Neural progenitor cell (in vitro differentiated cells): ENCODE measurements around the gene STX1B. TPM values are rescaled to one million over a fixed set of nuclear protein-coding genes. Genes with fewer than 3 reads are reported as not detected.

Experiments
- DNase-seq: peaks from one replicate; pipeline ENCODE4 v3.0.0-alpha.2; 2016; ENCODE audit warnings: low spot score
- H2AFZ ChIP-seq: fragments of 200-600 bp; sonication (generic); replicated peaks from 2 replicates; pipeline ENCODE4 v1.6.1; 2016; ENCODE audit warnings: antibody characterized with exemption
- H3F3A ChIP-seq: fragments of 200-600 bp; sonication (generic); 2 replicates; pipeline ENCODE4 v1.6.1; 2016; ENCODE audit warnings: antibody characterized with exemption, low read depth
- H3K27ac ChIP-seq: fragments of 200-600 bp; sonication (generic); 2 replicates; pipeline ENCODE4 v1.5.1; 2016; ENCODE audit warnings: mild to moderate bottlenecking
- H3K27me3 ChIP-seq: fragments of 200-600 bp; sonication (generic); 2 replicates; pipeline ENCODE4 v1.6.1; 2016; ENCODE audit warnings: mild to moderate bottlenecking, moderate library complexity
- H3K36me3 ChIP-seq: fragments of 200-600 bp; sonication (generic); 2 replicates; pipeline ENCODE4 v1.5.1; 2016
- H3K4me1 ChIP-seq: fragments of 200-600 bp; sonication (generic); 2 replicates; pipeline ENCODE4 v1.6.1; 2016; ENCODE audit warnings: mixed run types
- H3K4me2 ChIP-seq: fragments of 200-600 bp; sonication (generic); 2 replicates; pipeline ENCODE4 v1.6.1; 2016
- H3K4me3 ChIP-seq: fragments of 200-600 bp; sonication (generic); 2 replicates; pipeline ENCODE4 v1.5.1; 2016
- H3K79me2 ChIP-seq: fragments of 200-600 bp; sonication (generic); 2 replicates; pipeline ENCODE4 v1.6.1; 2016; ENCODE audit warnings: low read depth
- H3K9ac ChIP-seq: fragments of 200-600 bp; sonication (generic); 2 replicates; pipeline ENCODE4 v1.6.1; 2016
- H3K9me3 ChIP-seq: fragments of 200-600 bp; sonication (generic); 2 replicates; pipeline ENCODE4 v1.5.1; 2016; ENCODE audit warnings: low read depth
- H4K20me1 ChIP-seq: fragments of 200-600 bp; sonication (generic); 2 replicates; pipeline ENCODE4 v1.6.1; 2016; ENCODE audit warnings: low read depth
- H3K27ac Mint-ChIP-seq: 3 replicates; pipeline ENCODE4 v1.8.0; 2021; ENCODE audit warnings: mixed read lengths
- H3K27me3 Mint-ChIP-seq: 2 replicates; pipeline ENCODE4 v1.8.0; 2022; ENCODE audit warnings: low read depth, mild to moderate bottlenecking, inconsistent platforms, moderate library complexity, mixed read lengths; ENCODE audit not compliant: insufficient read depth
- H3K36me3 Mint-ChIP-seq: 3 replicates; pipeline ENCODE4 v1.8.0; 2021; ENCODE audit warnings: mixed read lengths
- H3K4me1 Mint-ChIP-seq: 3 replicates; pipeline ENCODE4 v1.8.0; 2021; ENCODE audit warnings: mixed read lengths
- H3K4me3 Mint-ChIP-seq: 3 replicates; pipeline ENCODE4 v1.8.0; 2021; ENCODE audit warnings: mild to moderate bottlenecking, moderate library complexity, mixed read lengths
- H3K9me3 Mint-ChIP-seq: 3 replicates; pipeline ENCODE4 v1.8.0; 2020; ENCODE audit warnings: mixed read lengths
- EZH2 ChIP-seq: fragments of 200-600 bp; sonication (generic); IDR thresholded peaks from 2 replicates; pipeline ENCODE4 v1.6.1; 2017; ENCODE audit warnings: antibody characterized with exemption, mild to moderate bottlenecking, moderate library complexity
- EZH2phosphoT487 ChIP-seq: fragments of 200-600 bp; sonication (generic); IDR thresholded peaks from 2 replicates; pipeline ENCODE4 v1.6.1; 2017; ENCODE audit warnings: antibody characterized with exemption
- total RNA-seq: library from RNA; depleted of rRNA; stranded (reverse); fragments of >200 nt; gene quantifications from 2 replicates; pipeline ENCODE4 v1.2.3, GENCODE V29; 2015; ENCODE audit warnings: low replicate concordance
- TF ChIP-seq, protein P1 (sequence below): fragments of 200-600 bp; sonication (generic); IDR thresholded peaks from 2 replicates; pipeline ENCODE4 v1.5.1; 2017; ENCODE audit warnings: antibody characterized with exemption, mild to moderate bottlenecking

Gene STX1B
- total RNA-seq, 1 donor from 2014 or later: 7.3 TPM

DNA sequence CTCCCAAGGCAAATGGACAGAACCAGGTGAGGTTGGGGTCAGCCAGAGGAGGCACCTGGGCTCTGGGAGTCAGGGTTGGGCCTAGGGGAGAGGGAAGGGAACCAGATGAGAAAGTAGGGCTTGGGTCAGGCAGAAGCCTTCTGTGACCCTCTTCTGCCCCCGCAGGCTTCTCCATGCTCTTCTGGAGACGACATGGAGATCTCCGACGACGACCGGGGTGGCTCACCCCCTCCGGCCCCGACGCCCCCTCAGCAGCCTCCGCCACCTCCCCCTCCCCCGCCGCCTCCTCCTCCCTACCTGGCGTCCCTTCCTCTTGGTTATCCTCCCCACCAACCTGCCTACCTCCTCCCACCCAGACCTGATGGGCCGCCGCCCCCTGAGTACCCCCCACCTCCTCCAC lies 45.0 kb downstream of the STX1B start:
- H4K20me1 ChIP-seq: peaks cover 7% of the 10 kb centered on the region
- no peak overlapping the region for H3K4me3 Mint-ChIP-seq
- no peak overlapping the region for H3K4me3 ChIP-seq
- H3K4me1 Mint-ChIP-seq: no peaks in the 10 kb centered on the region
- H3K9ac ChIP-seq: no peak overlapping the region
- H3K79me2 ChIP-seq: peaks cover under 1% of the 10 kb centered on the region
- H3K9me3 ChIP-seq: no peaks in the 10 kb centered on the region
- TF ChIP-seq EZH2phosphoT487: no peak
- H3K27ac ChIP-seq: no peak overlapping the region
- no peak overlapping the region for H2AFZ ChIP-seq
- no peaks in the 10 kb centered on the region for H3F3A ChIP-seq
- peaks cover 38% of the 10 kb centered on the region for H3K36me3 Mint-ChIP-seq
- no peak overlapping the region for H3K4me2 ChIP-seq
- H3K27me3 ChIP-seq: no peaks in the 10 kb centered on the region
- no peak overlapping the region for H3K27ac Mint-ChIP-seq
- peaks cover 5% of the 10 kb centered on the region for H3K36me3 ChIP-seq
- DNase-seq: no peak
- no peaks in the 10 kb centered on the region for H3K9me3 Mint-ChIP-seq
- H3K4me1 ChIP-seq: no peaks in the 10 kb centered on the region
- peaks cover 7% of the 10 kb centered on the region for H3K27me3 Mint-ChIP-seq

DNA sequence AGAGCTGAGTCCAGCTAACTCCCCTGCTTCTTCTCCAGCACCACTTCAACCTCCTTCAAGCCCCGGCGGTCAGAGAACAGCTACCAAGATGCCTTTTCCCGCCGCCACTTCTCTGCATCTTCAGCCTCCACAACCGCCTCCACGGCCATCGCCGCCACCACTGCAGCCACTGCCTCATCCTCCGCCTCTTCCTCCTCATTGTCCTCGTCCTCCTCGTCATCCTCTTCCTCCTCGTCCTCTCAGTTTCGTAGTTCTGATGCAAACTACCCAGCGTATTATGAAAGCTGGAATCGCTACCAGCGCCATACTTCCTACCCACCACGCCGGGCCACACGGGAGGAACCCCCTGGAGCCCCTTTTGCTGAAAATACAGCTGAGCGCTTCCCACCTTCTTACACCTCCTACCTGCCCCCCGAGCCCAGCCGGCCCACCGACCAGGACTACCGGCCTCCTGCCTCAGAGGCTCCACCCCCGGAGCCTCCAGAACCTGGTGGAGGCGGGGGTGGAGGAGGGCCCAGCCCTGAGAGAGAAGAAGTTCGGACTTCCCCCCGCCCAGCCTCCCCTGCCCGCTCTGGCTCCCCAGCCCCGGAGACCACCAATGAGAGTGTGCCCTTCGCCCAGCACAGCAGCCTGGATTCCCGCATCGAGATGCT lies 45.7 kb downstream of the STX1B start:
- peaks cover 11% of the 10 kb centered on the region for H3K36me3 ChIP-seq
- TF ChIP-seq EZH2 (no peak), EZH2phosphoT487 (no peak)
- TF ChIP-seq, protein P1, sequence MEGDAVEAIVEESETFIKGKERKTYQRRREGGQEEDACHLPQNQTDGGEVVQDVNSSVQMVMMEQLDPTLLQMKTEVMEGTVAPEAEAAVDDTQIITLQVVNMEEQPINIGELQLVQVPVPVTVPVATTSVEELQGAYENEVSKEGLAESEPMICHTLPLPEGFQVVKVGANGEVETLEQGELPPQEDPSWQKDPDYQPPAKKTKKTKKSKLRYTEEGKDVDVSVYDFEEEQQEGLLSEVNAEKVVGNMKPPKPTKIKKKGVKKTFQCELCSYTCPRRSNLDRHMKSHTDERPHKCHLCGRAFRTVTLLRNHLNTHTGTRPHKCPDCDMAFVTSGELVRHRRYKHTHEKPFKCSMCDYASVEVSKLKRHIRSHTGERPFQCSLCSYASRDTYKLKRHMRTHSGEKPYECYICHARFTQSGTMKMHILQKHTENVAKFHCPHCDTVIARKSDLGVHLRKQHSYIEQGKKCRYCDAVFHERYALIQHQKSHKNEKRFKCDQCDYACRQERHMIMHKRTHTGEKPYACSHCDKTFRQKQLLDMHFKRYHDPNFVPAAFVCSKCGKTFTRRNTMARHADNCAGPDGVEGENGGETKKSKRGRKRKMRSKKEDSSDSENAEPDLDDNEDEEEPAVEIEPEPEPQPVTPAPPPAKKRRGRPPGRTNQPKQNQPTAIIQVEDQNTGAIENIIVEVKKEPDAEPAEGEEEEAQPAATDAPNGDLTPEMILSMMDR: no peak
- H3K9me3 Mint-ChIP-seq: no peaks in the 10 kb centered on the region
- H3K9me3 ChIP-seq: no peaks in the 10 kb centered on the region
- H3K79me2 ChIP-seq: peaks cover 8% of the 10 kb centered on the region
- H3K27me3 Mint-ChIP-seq: peaks cover 7% of the 10 kb centered on the region
- H4K20me1 ChIP-seq: peaks cover 8% of the 10 kb centered on the region
- H2AFZ ChIP-seq: no peak overlapping the region
- H3K4me2 ChIP-seq: no peak overlapping the region
- no peak overlapping the region for H3K27ac ChIP-seq
- H3K9ac ChIP-seq: no peak overlapping the region
- peaks cover 39% of the 10 kb centered on the region for H3K36me3 Mint-ChIP-seq
- no peak overlapping the region for H3K4me3 ChIP-seq
- DNase-seq: no peak
- no peaks in the 10 kb centered on the region for H3K4me1 ChIP-seq
- H3K4me1 Mint-ChIP-seq: no peaks in the 10 kb centered on the region
- H3F3A ChIP-seq: no peaks in the 10 kb centered on the region
- H3K27me3 ChIP-seq: no peaks in the 10 kb centered on the region
- no peak overlapping the region for H3K27ac Mint-ChIP-seq
- no peak overlapping the region for H3K4me3 Mint-ChIP-seq

DNA sequence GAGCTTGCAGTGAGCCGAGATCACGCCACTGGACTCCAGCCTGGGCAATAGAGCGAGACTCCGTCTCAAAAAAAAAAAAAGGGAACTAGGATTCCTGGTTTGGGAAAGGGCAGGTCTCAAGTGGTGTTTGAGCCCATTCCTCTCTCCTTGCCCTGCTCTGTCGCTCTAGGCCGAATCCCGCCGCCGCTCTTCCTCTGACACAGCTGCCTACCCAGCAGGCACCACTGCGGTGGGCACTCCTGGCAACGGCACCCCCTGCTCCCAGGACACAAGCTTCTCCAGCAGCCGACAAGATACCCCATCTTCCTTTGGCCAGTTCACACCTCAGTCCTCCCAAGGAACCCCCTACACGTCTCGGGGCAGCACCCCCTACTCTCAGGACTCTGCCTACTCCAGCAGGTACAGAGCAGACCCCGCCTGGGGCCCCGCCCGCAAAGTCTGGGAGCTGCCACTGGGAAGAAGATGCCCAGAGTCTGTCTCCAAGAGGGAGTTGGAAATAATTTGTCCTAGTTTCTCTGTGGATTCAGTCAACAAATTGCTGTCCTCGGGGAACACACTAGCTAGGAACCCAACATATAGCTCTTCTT lies 46.4 kb downstream of the STX1B start:
- peaks cover 14% of the 10 kb centered on the region for H3K36me3 ChIP-seq
- no peaks in the 10 kb centered on the region for H3K9me3 ChIP-seq
- H3K9me3 Mint-ChIP-seq: no peaks in the 10 kb centered on the region
- H4K20me1 ChIP-seq: peaks cover 15% of the 10 kb centered on the region
- no peak overlapping the region for H3K4me3 Mint-ChIP-seq
- peaks cover 9% of the 10 kb centered on the region for H3K27me3 Mint-ChIP-seq
- peaks cover under 1% of the 10 kb centered on the region for H3K4me1 ChIP-seq
- H2AFZ ChIP-seq: no peak overlapping the region
- DNase-seq: no peak
- peaks cover 5% of the 10 kb centered on the region for H3F3A ChIP-seq
- no peak overlapping the region for H3K27ac Mint-ChIP-seq
- peaks cover 39% of the 10 kb centered on the region for H3K36me3 Mint-ChIP-seq
- H3K9ac ChIP-seq: no peak overlapping the region
- TF ChIP-seq, protein P1: no peak
- TF ChIP-seq EZH2 (no peak), EZH2phosphoT487 (no peak)
- no peak overlapping the region for H3K4me3 ChIP-seq
- H3K79me2 ChIP-seq: peaks cover 15% of the 10 kb centered on the region
- no peak overlapping the region for H3K4me2 ChIP-seq
- H3K27ac ChIP-seq: no peak overlapping the region
- H3K27me3 ChIP-seq: no peaks in the 10 kb centered on the region
- peaks cover 2% of the 10 kb centered on the region for H3K4me1 Mint-ChIP-seq

DNA sequence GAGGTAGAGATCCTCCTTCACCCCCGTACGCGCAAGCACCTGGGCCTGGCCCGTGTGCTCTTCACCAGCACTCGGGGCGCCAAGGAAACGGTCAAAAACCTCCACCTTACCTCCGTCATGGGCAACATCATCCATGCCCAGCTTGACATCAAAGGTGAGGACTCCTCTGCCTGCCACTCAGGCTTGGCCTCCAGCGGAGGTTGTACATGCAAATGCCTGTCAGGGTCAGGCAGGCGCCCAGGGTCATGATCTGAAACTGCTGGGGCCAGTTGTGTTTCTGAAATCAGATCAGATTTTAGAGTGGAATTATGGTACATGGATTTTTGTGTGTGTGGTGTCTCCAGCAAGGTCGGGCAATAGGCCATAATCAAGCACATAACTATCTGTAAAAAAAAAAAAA lies 49.1 kb downstream of the STX1B start:
- TF ChIP-seq EZH2: no peak
- TF ChIP-seq EZH2phosphoT487: no peak
- TF ChIP-seq, protein P1: no peak
- peaks cover 7% of the 10 kb centered on the region for H3K4me1 Mint-ChIP-seq
- Histone ChIP-seq H3K9ac (no peak overlapping the region), H3K27me3 (no peaks in the 10 kb centered on the region), H2AFZ (no peak overlapping the region), H3K4me2 (no peak overlapping the region), H3K36me3 (peaks cover 14% of the 10 kb centered on the region), H3K4me1 (peaks cover 5% of the 10 kb centered on the region), H3K9me3 (no peaks in the 10 kb centered on the region), H3K4me3 (no peak overlapping the region), H3K27ac (no peak overlapping the region), H3K79me2 (peaks cover 23% of the 10 kb centered on the region), H4K20me1 (peaks cover 22% of the 10 kb centered on the region), H3F3A (peaks cover 21% of the 10 kb centered on the region)
- peaks cover 28% of the 10 kb centered on the region for H3K36me3 Mint-ChIP-seq
- no peaks in the 10 kb centered on the region for H3K9me3 Mint-ChIP-seq
- DNase-seq: no peak
- H3K4me3 Mint-ChIP-seq: no peak overlapping the region
- peaks cover 5% of the 10 kb centered on the region for H3K27me3 Mint-ChIP-seq
- H3K27ac Mint-ChIP-seq: no peak overlapping the region
